Mammary epithelial cell (primary cell): ENCODE results near the gene CA10.

ENCODE experiments used
- CTCF ChIP-seq, 2 donors: IDR thresholded peaks in 1 of 2; conservative IDR thresholded peaks in 1 of 2; 2 replicates each; pipeline ENCODE4 v1.5.1; 2011 to 2012; ENCODE audit warnings: inconsistent platforms in 2 of 2, low read length in 2 of 2, mild to moderate bottlenecking in 2 of 2, control low read depth in 1 of 2, low read depth in 1 of 2; ENCODE audit not compliant: insufficient read depth in 1 of 2; ENCODE audit errors: extremely low read depth in 1 of 2
- EZH2 ChIP-seq: IDR thresholded peaks from 2 replicates; pipeline ENCODE4 v1.6.1; 2012; ENCODE audit warnings: low read length, inconsistent platforms, borderline replicate concordance

GRCh38 chr17:52143542-52143941 is 15.0 kb downstream of the CA10 start:
- TF ChIP-seq CTCF (conservative IDR thresholded peaks at IDR 0.05 in 1 of 2, IDR thresholded peaks at IDR 0.05 in 1 of 2; ENCODE audit: extremely low read depth in 1 of 2, insufficient read depth in 1 of 2, low read depth in 1 of 2, low read length in 2 of 2) = no peak
- no peak for TF ChIP-seq EZH2
